HFF-Myc (cell line): ENCODE results near the gene FJX1.

Experiments
- DNase-seq: peaks from one replicate; pipeline ENCODE4 v3.0.0-alpha.2; 2011; ENCODE audit warnings: low read depth; ENCODE audit errors: extremely low read depth
- H3K4me3 ChIP-seq: replicated peaks from 2 replicates; pipeline ENCODE4 v1.5.1; 2011; ENCODE audit warnings: low read depth, mild to moderate bottlenecking, control low read depth, low read length
- TF ChIP-seq, protein P1 (sequence below): IDR thresholded peaks from 2 replicates; pipeline ENCODE4 v1.5.1; 2012; ENCODE audit warnings: mild to moderate bottlenecking, low read depth, low read length, control low read depth; ENCODE audit errors: missing control alignments

Gene FJX1

DNA sequence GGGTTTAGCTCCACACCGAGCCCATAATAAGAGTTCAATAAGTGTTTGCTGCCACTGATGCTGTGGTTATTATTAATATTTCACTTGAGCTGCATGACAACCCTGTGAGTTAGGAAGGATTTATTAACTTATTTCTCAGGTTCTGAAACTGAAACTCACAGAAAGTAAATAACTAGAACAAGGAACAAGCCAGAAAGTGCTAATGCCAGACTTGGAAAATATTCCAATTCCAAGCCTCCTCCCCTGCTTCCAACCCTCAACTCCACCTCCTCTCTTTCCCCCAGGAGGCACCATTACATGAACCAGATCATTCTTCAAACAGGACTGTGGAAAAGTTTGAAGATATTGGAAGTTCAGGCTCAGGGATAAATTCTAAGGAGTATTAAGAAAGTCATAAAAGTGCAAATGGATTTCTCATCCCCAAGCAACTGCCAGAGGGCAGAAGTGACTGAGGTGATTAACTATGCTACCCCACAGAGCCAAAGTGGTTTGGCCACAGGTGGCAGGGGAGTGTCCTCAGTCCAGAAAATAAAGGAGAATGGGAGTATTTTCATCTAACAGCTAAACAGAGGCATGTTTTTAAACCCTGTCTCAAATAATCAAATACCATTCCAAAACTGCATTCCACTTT is 3.2 kb upstream of the FJX1 start:
- TF ChIP-seq, protein P1, sequence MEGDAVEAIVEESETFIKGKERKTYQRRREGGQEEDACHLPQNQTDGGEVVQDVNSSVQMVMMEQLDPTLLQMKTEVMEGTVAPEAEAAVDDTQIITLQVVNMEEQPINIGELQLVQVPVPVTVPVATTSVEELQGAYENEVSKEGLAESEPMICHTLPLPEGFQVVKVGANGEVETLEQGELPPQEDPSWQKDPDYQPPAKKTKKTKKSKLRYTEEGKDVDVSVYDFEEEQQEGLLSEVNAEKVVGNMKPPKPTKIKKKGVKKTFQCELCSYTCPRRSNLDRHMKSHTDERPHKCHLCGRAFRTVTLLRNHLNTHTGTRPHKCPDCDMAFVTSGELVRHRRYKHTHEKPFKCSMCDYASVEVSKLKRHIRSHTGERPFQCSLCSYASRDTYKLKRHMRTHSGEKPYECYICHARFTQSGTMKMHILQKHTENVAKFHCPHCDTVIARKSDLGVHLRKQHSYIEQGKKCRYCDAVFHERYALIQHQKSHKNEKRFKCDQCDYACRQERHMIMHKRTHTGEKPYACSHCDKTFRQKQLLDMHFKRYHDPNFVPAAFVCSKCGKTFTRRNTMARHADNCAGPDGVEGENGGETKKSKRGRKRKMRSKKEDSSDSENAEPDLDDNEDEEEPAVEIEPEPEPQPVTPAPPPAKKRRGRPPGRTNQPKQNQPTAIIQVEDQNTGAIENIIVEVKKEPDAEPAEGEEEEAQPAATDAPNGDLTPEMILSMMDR, result no peak
- no peak overlapping the region for H3K4me3 ChIP-seq
- DNase-seq, result no peak

DNA sequence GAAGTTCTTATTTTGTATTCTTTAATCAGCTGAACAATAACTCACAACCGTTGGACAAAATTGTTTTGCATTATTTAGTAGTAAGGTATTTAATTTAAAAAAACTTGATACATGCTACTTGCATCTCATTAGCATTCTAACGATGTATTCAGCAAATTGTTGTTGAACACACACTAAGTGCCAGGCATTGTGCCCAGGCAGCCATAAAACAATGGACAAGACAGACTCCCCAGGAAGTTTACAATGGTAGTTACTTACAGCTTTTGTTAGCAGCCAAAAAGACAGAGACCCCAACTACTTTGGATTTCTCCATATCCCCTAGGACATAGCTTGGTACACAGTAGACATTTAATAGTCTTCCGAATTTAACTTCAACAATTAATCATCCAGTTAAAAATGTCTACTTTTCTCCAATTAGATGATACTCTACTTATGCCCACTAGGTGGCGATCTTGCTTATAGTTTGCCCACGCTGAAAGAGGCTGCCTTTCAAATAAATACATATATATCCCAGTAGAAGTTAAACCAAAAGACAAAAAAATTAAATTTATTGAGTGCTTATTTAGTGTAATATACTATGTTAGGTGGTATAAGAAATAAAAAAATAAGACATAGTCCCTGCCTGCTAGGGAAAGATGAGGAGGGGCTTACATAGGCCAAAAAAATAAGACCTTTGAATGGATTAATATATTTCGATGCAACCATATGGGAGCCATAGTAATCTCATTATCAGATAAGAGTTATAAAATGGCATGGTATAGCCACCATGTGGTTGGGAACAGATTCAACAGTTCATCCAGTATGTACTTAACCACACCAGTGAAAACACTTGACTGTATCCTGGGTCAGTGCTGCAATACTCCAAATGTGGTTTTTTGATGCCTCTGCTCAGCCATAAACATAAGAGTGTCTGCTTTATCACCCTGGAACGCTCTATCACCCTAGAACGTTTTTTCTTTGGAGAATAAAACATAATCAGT is 2.0 kb upstream of the FJX1 start:
- no peak for DNase-seq
- no peak overlapping the region for H3K4me3 ChIP-seq
- TF ChIP-seq, protein P1, result peak; percentile 62

DNA sequence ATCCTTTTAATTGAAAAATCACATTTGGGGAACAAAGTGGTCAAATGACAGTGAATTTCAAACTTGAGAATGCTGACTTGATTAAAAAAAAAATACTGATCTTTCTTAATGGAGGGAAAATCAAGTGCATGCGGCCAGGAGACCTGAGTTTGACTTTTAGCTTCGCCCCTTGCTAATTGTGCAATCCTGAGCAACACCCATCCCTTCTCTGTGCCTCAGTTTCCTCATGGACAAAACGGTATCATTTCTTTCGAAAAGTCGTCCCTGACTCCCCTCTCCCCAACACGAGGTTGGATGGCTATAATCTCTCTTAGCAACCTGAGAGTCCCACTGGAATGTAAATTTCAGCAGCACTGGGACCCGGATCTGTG is 959 bp upstream of the FJX1 start:
- peak overlapping the region; percentile 87 for H3K4me3 ChIP-seq
- no peak for DNase-seq
- TF ChIP-seq, protein P1, result no peak

DNA sequence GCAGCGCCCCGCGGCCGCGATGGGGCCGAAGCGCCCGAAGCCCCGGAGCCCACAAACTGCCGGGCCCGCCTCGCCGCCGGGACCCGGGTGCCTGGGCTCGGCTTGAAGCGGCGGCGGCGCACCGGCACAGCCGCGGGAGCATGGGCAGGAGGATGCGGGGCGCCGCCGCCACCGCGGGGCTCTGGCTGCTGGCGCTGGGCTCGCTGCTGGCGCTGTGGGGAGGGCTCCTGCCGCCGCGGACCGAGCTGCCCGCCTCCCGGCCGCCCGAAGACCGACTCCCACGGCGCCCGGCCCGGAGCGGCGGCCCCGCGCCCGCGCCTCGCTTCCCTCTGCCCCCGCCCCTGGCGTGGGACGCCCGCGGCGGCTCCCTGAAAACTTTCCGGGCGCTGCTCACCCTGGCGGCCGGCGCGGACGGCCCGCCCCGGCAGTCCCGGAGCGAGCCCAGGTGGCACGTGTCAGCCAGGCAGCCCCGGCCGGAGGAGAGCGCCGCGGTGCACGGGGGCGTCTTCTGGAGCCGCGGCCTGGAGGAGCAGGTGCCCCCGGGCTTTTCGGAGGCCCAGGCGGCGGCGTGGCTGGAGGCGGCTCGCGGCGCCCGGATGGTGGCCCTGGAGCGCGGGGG is 346 bp downstream of the FJX1 start:
- DNase-seq, result no peak
- TF ChIP-seq, protein P1, result no peak
- H3K4me3 ChIP-seq, result peak overlapping the region; percentile 87

DNA sequence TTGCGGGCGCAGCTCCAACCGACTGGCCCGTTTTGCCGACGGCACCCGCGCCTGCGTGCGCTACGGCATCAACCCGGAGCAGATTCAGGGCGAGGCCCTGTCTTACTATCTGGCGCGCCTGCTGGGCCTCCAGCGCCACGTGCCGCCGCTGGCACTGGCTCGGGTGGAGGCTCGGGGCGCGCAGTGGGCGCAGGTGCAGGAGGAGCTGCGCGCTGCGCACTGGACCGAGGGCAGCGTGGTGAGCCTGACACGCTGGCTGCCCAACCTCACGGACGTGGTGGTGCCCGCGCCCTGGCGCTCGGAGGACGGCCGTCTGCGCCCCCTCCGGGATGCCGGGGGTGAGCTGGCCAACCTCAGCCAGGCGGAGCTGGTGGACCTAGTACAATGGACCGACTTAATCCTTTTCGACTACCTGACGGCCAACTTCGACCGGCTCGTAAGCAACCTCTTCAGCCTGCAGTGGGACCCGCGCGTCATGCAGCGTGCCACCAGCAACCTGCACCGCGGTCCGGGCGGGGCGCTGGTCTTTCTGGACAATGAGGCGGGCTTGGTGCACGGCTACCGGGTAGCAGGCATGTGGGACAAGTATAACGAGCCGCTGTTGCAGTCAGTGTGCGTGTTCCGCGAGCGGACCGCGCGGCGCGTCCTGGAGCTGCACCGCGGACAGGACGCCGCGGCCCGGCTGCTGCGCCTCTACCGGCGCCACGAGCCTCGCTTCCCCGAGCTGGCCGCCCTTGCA is 1.0 kb downstream of the FJX1 start:
- TF ChIP-seq, protein P1, result no peak
- peak overlapping the region; percentile 87 for H3K4me3 ChIP-seq
- DNase-seq, result no peak

DNA sequence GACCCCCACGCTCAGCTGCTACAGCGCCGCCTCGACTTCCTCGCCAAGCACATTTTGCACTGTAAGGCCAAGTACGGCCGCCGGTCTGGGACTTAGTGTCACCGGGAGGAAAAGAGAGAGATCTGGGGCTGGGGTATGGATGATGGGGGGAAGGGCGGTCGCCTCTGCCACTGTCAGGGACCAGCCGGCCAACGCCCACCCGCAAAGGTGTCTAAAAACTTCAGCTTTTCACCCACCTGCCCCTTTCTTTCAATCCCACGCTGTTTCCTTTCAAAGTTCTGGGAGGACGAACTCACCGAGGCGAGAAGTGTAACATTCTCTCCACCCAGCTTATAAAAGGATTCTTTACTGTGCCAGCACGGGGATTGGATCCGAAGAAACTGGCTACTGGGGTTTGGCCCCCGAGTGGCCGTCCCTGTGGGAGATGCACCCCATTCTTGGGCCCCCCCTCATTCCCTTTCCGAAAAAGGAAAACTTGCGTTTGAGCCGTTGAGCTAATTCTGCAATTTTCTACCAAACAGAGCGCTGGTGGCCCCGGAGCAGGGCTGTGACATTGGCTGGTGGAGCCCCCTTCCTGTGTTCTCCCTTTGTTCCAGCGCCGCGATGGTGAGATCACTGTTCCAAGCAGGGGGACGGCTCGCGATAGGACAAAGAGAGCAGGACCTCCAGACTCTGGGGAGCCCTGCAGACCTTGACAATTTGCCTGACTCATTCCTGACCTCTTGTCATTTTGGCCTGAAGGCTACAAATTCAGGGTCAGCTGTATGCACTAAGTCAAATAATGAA is 1.8 kb downstream of the FJX1 start:
- TF ChIP-seq, protein P1, result no peak

More for the DNA sequence above, 1.8 kb downstream of the FJX1 start:
- peak overlapping the region; percentile 87 for H3K4me3 ChIP-seq
- no peak for DNase-seq
